Skeletal muscle satellite cell (primary cell): ENCODE data around the gene ZNF335.

Experiments used
- H3K27me3 ChIP-seq: 2 replicates; pipeline ENCODE4 v1.7.0; 2013; ENCODE audit warnings: low read length; ENCODE audit not compliant: control insufficient read depth, insufficient read depth
- H3K36me3 ChIP-seq: 2 replicates; pipeline ENCODE4 v1.7.0; 2013; ENCODE audit warnings: mild to moderate bottlenecking, control low read depth, low read length; ENCODE audit not compliant: insufficient read depth
- H3K4me1 ChIP-seq: 2 replicates; pipeline ENCODE4 v1.7.0; 2013; ENCODE audit warnings: low read length; ENCODE audit not compliant: control insufficient read depth, insufficient read depth
- H3K4me2 ChIP-seq: 2 replicates; pipeline ENCODE4 v1.7.0; 2013; ENCODE audit warnings: mild to moderate bottlenecking, low read length
- H3K4me3 ChIP-seq: 2 replicates; pipeline ENCODE4 v1.7.0; 2013; ENCODE audit warnings: low read length
- H3K9ac ChIP-seq: 2 replicates; pipeline ENCODE4 v1.7.0; 2013; ENCODE audit warnings: mild to moderate bottlenecking, low read depth, low read length, moderate library complexity
- H3K9me3 ChIP-seq: replicated peaks from 2 replicates; pipeline ENCODE4 v1.7.0; 2013; ENCODE audit warnings: mild to moderate bottlenecking, control low read depth, low read length

ZNF335 gene

DNA sequence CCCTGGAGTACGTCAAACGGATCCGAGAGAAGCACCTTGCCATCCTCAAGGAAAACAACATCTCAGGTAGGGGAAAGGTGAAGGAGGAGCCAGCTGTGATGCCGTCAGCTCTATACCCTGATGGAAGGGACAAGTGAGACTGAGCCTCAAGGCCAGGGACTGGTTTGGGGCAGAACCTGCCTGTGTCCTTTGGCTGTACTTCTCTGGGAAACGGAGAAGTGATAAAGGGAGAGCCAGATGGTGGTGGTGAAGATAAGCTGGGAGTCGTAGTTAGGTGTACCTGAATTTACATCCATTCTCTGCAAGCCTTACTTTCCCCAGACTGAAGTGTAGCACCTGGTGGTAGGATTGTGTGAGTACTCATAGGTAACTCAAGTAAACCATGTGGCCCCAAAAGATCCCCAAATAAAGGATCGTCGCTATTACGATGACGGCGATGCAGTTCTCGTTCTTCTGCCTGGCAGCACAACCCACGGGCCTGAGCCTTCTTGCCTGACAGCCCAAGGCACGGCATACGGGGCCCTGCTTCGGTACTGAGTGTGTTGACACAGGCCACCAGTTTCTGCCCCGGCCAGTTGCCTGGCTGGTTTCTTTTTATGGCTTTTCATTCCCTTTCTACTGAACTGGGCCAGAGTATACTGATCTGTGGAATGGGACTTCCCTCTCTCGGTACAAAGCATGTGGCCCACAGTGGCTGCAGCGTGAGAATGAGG is 26.9 kb downstream of the ZNF335 start:
- Histone ChIP-seq H3K9me3 (no peaks in the 10 kb centered on the region), H3K27me3 (no peaks in the 10 kb centered on the region), H3K4me3 (no peak overlapping the region), H3K4me2 (no peak overlapping the region), H3K36me3 (peaks cover 80% of the 10 kb centered on the region), H3K4me1 (peaks cover 22% of the 10 kb centered on the region), H3K9ac (no peak overlapping the region)

DNA sequence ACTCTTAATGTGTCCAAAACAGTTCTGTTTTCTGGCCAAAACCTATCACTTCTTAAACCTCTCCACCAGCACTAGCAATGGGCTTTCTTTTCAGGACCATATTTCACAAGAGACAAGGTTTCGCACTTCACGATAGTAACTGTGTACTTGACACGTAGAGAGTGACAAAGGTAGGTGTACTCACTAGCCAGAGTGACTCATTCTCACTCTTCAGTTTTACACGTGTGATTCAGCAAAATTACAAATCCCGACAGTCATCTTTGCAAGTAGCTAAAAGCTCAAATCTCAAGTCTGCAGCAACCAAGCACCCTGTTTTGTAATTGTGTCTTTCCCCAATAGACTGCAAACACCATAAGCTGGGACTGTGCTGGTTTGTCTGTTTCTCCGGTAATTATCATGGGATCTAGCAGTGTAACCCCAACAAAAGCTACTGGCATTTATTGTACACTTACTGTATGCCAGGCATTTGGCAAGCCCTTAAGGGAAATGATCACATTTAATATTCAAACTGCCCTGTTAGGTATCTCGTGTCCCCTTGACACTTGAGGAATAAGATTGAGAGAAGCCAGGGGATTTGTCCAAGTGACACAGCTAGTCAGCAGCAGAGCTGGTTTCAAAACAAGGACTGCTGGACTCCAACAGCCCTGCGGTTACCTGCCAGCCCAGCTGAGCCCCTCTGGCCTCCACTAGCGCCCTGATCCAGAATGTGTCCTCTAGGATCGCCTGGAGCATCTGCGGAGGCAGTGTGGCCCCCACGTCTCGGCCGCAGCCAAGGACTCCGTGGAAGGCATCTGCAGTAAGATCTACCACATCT is 27.6 kb downstream of the ZNF335 start:
- Histone ChIP-seq H3K4me2 (no peak overlapping the region), H3K4me3 (no peak overlapping the region), H3K9ac (no peak overlapping the region), H3K4me1 (peaks cover 22% of the 10 kb centered on the region), H3K36me3 (peaks cover 77% of the 10 kb centered on the region), H3K27me3 (no peaks in the 10 kb centered on the region), H3K9me3 (no peaks in the 10 kb centered on the region)

DNA sequence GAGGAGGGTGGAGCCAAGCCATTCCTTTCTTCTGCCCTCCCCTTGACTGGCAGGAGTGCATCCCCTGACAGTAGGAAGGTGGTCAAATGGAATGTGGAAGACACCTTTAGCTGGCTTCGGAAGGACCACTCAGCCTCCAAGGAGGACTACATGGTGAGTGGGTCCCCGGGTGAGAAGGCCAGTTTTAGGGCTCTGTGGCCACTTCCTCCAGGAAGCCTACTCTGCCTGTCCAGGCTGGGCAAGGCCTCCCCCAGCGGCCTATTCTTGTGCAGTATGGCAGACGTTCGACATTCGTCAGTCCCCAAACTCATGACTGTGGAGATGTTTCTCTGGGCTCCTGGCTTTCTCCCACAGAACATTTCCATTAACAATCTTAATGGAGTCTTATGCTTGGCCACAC is 28.4 kb downstream of the ZNF335 start:
- Histone ChIP-seq H3K27me3 (no peaks in the 10 kb centered on the region), H3K9me3 (no peaks in the 10 kb centered on the region), H3K9ac (no peak overlapping the region), H3K36me3 (peaks cover 77% of the 10 kb centered on the region), H3K4me1 (peaks cover 22% of the 10 kb centered on the region), H3K4me2 (no peak overlapping the region), H3K4me3 (no peak overlapping the region)

DNA sequence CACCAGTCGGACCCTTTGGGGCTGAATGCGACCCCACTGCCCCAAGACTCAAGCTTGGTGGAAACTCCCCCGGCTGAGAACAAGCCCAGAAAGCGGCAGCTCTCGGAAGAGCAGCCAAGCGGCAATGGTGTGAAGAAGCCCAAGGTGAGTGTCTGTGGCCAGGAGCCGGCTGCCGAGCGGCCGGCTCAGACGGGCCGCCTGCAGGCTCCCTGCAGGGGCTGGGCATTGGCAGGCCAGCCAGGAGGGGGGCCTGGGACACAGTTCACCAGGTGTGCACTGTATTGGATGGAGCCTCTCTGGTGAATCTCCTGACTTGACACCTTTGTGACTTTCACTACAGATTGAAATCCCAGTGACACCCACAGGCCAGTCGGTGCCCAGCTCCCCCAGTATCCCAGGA is 31.5 kb downstream of the ZNF335 start:
- no peak overlapping the region for H3K4me3 ChIP-seq
- H3K36me3 ChIP-seq = peaks cover 58% of the 10 kb centered on the region
- peaks cover 18% of the 10 kb centered on the region for H3K4me1 ChIP-seq
- H3K9me3 ChIP-seq = no peaks in the 10 kb centered on the region
- H3K4me2 ChIP-seq = no peak overlapping the region
- no peaks in the 10 kb centered on the region for H3K27me3 ChIP-seq
- H3K9ac ChIP-seq = no peak overlapping the region

DNA sequence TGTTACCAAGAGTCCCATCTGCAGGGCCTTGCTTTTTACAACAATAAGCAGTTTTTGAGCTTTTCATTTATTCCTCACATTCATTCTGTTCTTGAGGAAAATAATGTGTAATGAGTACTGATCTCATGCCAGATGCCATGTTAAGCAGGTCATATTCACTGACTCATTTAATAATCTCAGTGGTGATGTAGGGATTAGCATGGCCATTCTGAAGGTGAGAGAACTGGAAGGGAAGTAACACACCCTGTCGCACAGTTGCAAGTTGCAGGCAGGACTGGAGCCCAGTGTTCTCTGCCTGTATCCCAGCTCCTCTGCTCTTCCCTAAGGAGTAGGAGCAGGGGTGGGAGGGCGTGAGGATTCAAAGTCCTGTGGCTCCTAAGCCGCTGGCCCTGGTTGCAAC is 31.9 kb downstream of the ZNF335 start:
- no peak overlapping the region for H3K9ac ChIP-seq
- H3K4me2 ChIP-seq = no peak overlapping the region
- no peak overlapping the region for H3K4me3 ChIP-seq
- H3K4me1 ChIP-seq = peaks cover 18% of the 10 kb centered on the region
- H3K36me3 ChIP-seq = peaks cover 53% of the 10 kb centered on the region
- no peaks in the 10 kb centered on the region for H3K27me3 ChIP-seq
- no peaks in the 10 kb centered on the region for H3K9me3 ChIP-seq

DNA sequence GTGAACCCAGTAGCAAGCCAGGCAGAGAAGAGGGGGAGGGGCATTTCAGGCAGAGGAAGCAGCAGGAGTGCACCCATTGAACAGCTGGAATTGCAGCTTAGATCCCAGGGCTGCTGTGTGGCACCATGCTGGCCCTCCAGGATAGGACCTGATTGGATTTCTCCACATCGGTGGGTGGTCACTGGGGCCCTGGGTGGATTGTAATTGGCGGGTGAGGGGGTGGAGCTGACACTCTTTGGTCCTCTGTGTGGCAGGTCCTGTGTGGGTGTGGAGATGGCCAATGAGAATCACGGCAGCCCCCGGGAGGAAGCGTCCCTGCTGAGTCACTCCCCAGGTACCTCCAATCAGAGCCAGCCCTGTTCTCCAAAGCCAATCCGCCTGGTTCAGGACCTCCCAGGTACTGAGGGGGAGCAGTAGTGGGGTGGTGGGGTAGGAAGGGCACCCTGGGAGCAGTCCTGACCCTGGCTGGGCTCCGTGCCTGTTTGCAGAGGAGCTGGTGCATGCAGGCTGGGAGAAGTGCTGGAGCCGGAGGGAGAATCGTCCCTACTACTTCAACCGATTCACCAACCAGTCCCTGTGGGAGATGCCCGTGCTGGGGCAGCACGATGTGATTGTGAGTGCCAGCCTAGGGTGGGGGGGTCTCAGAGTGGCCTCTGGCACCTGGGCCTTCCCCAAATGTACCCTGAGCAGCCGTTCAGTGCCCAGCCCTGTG is 33.1 kb downstream of the ZNF335 start:
- Histone ChIP-seq H3K4me3 (no peak overlapping the region), H3K27me3 (no peaks in the 10 kb centered on the region), H3K4me1 (peaks cover 11% of the 10 kb centered on the region), H3K36me3 (peaks cover 42% of the 10 kb centered on the region), H3K9me3 (no peaks in the 10 kb centered on the region), H3K4me2 (no peak overlapping the region), H3K9ac (no peak overlapping the region)

DNA sequence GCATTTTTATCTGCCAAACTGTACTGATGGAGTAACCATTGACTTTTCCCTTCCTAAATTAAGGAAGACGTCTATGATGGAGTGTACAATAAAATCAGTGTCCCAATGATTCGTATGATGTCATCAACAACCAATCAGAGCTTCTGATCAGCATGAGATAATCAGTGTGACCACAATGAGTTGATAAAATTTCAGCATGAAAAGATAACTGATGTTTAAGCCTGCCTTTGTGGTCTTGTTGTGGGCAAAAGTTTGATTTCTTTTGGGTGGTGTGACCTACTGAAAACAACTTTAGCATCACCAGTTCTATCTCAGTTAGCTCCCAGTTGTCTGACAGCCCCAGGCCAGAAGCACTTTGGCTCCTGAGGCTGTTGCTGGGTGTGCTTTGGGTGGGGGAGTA is 34.2 kb downstream of the ZNF335 start:
- Histone ChIP-seq H3K9me3 (no peaks in the 10 kb centered on the region), H3K4me2 (no peak overlapping the region), H3K27me3 (no peaks in the 10 kb centered on the region), H3K36me3 (peaks cover 31% of the 10 kb centered on the region), H3K9ac (no peak overlapping the region), H3K4me1 (peaks cover 17% of the 10 kb centered on the region), H3K4me3 (no peak overlapping the region)

DNA sequence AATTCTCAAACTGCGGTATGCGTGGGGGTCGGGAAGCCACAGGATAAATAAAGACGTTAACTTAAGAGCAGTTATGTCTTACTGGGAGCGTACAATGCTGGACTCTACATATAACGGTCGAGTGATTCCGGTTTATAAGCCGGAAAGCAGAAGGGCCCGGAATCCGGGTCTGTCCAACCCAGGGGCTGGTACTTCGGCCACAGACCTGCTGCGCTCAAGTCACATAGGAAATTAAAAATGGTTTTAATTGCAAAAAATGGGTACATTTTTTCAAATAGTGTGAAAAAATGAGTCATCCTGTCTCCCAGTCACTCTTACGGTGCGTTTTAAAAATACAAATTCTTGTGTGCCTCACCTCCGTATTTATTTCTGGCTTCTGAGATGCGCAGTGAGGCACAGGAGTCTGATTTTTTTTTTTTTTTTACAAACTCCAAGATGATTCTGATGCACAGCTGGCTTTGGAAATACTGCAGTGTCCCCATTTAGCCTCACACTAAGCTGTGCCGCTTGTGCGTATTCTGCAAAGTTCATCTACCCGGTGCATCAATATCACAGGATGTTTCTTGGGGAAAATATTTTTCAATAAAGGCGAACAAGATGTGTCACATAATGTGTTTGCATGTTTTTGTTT is 36.5 kb downstream of the ZNF335 start:
- Histone ChIP-seq H3K36me3 (peaks cover 24% of the 10 kb centered on the region), H3K4me3 (peak overlapping the region; percentile 100), H3K27me3 (no peaks in the 10 kb centered on the region), H3K9ac (peak overlapping the region; percentile 100), H3K4me2 (peak overlapping the region; percentile 84), H3K4me1 (peaks cover 17% of the 10 kb centered on the region), H3K9me3 (no peaks in the 10 kb centered on the region)

DNA sequence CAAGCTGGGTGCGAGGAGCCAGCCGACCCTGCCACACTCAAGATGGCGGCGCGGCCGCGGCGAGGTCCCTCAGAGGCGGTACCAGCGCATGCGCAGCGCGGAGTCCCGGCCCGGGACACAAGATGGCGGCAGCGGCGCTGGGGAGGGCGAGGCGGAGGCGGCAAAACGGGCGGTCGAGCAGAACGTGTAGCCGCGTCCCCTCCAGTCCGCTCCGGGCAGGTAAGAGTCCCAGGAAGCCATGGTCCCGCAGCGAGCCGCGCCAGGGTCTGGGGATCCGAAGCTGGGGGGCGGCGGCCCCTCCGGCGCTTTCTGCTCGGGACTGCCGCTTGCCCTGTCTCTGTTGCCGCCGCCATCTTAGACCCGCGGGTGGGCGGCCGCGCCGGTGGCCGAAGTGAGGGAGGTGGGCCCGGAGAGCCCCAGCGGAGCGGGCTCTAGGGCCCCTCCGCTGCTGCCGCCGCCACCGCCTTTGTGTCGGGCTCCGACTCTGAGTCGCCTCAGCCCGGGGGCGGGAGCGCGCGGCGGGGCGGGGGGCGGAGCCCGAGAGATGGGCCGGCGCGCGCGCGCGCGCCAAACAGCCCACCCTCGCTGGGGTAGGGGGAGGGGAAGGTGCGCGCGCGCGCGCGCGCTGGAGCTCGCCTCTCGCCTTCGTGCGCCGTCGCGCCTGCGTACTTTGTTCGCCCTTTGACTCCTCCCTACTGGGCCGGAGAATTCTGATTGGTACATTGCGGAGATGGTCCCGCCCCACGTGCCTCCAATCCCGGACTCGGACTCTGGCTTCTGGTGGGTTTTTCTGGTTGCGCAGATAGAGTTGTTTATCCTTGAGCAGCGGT is 37.2 kb downstream of the ZNF335 start, which contains the start of gene PCIF1:
Gene PCIF1, plus strand, starts transcription at position 98 of the 830 bp plus-strand sequence. CDS start 4,317 bp downstream, outside the sequence.
- Histone ChIP-seq H3K4me1 (peaks cover 17% of the 10 kb centered on the region), H3K9ac (peak within 1 kb of the TSS; percentile 100), H3K36me3 (peaks cover 20% of the 10 kb centered on the region), H3K9me3 (no peaks in the 10 kb centered on the region), H3K4me3 (peak within 1 kb of the TSS; percentile 100), H3K4me2 (peak within 1 kb of the TSS; percentile 93), H3K27me3 (no peaks in the 10 kb centered on the region)

DNA sequence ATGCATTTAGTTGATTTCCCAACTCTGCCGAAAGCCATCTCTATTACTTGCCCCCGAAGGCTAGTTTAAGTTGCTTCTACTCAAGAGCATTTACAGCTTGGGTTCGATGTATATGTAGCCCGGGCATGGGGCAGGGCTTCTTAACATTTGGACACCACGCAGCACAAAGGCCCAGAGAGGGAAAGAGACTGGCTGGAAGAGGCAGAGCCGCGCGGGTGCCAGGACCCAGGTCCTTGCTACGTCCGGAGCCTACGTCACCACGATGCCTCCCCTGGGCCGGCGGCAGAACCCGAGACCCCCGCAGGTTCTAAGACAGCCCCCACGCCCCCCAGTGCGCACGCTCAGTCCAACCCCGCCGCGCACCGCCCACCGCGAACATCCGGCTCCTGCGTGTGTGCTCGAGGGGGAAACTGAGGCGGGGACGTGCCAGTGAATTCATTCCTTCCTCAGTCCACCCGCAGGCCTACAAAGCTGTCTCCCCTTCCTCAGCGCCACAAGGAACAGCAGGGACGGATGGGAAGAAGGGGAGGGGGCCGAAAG is 37.9 kb downstream of the ZNF335 start:
- Histone ChIP-seq H3K4me1 (peaks cover 17% of the 10 kb centered on the region), H3K4me3 (peak overlapping the region; percentile 100), H3K9me3 (no peaks in the 10 kb centered on the region), H3K27me3 (no peaks in the 10 kb centered on the region), H3K9ac (peak overlapping the region; percentile 100), H3K36me3 (peaks cover 13% of the 10 kb centered on the region), H3K4me2 (peak overlapping the region; percentile 93)
